Heart left ventricle (tissue), 16 donors: ENCODE results near the gene HSPA1L. TPM values are rescaled to one million over a fixed set of nuclear protein-coding genes. Genes with fewer than 3 reads are reported as not detected.

ENCODE experiments used
- ATAC-seq, 4 donors: fragments of 200-7000 bp; cut with Tn5 transposase; one replicate each; pipeline ENCODE4 v1.9.1; 2020 to 2022; ENCODE audit warnings: moderate library complexity in 4 of 4, mild to moderate bottlenecking in 3 of 4, moderate number of reproducible peaks in 1 of 4
- DNase-seq, 5 donors: peaks; one replicate each; pipeline ENCODE4 v3.0.0-alpha.2; 2020
- H3K27ac ChIP-seq, 12 donors: fragments of 200-600 bp; sonication (generic) in 4 of 12; one replicate each; pipeline versions ENCODE4 v1.5.0 to v1.8.0; 2016 to 2022; ENCODE audit warnings: mild to moderate bottlenecking in 2 of 12
- H3K27me3 ChIP-seq, 9 donors: fragments of 200-600 bp; sonication (generic) in 2 of 9; one replicate each; pipeline versions ENCODE4 v1.5.1 to v1.8.0; 2016 to 2022; ENCODE audit warnings: mild to moderate bottlenecking in 3 of 9
- H3K36me3 ChIP-seq, 9 donors: fragments of 200-600 bp; sonication (generic) in 2 of 9; one replicate each; pipeline versions ENCODE4 v1.5.0 to v1.8.0; 2018 to 2022; ENCODE audit warnings: mild to moderate bottlenecking in 2 of 9
- H3K4me1 ChIP-seq, 12 donors: fragments of 200-600 bp; sonication (generic) in 4 of 12; one replicate each; pipeline versions ENCODE4 v1.5.0 to v1.8.0; 2016 to 2022; ENCODE audit warnings: mild to moderate bottlenecking in 3 of 12
- H3K4me3 ChIP-seq, 12 donors: fragments of 200-600 bp; sonication (generic) in 4 of 12; one replicate each; pipeline versions ENCODE4 v1.5.0 to v1.8.0; 2017 to 2022; ENCODE audit warnings: mild to moderate bottlenecking in 9 of 12, moderate library complexity in 4 of 12
- H3K9me3 ChIP-seq, 12 donors: fragments of 200-600 bp; sonication (generic) in 4 of 12; one replicate each; pipeline versions ENCODE4 v1.5.0 to v1.8.0; 2016 to 2022; ENCODE audit warnings: mild to moderate bottlenecking in 1 of 12
- CTCF ChIP-seq, 12 donors: fragments of 200-600 bp; sonication (generic) in 4 of 12; IDR thresholded peaks; one replicate each; pipeline versions ENCODE4 v1.5.0 to v1.8.0; 2018 to 2022; ENCODE audit warnings: antibody characterized with exemption in 12 of 12, mild to moderate bottlenecking in 5 of 12
- POLR2A ChIP-seq, 2 donors: fragments of 450-650 bp; IDR thresholded peaks; one replicate each; pipeline ENCODE4 v1.6.1; 2017; ENCODE audit warnings: antibody characterized with exemption in 2 of 2, mild to moderate bottlenecking in 2 of 2, moderate library complexity in 2 of 2
- WGBS, 4 donors: extraction: QIAGEN DNeasy Blood & Tissue Kit in 2 of 4; methylation state at CpG; one replicate each; pipeline versions ENCODE4 v1.1.5 to v1.1.7; 2013 to 2018; 5-methylcytosine and 5-hydroxymethylcytosine counted together
- intact Hi-C, 10 donors: fragments of 100-400 bp; cut with DNase I; formaldehyde crosslinking; loops; one replicate each; pipeline versions ENCODE4 v1.11.1 to v1.14.2; 2022
- polyA plus RNA-seq, 2 donors: library from polyadenylated mRNA; stranded (reverse); fragments of 200-250 nt; gene quantifications; one replicate each; pipeline ENCODE4 v1.2.3, GENCODE V29; 2013
- total RNA-seq, 9 donors: library from RNA; depleted of rRNA in 2 of 9; stranded (reverse); fragments of >200 nt in 2 of 9; fragmentation: NEBNext Ultra II Directional in 3 of 9; extraction: Animal tissue kit (Norgen Biotek cat#: 25700) in 3 of 9; gene quantifications; one replicate each; pipeline versions ENCODE4 v1.1.0 to v1.2.4, GENCODE V29; 2016 to 2023
- donor health status: ischemic (EF 13 %, LVEDD 7.1; RV severe dilation, severe dysfunction).
- donor health status: healthy with polysubstance abuse.
- donor health status: DM: no; HTN: yes; CAD: no.
- donor health status: DM: no; HTN: no; CAD: no.
- donor health status: ischemic (EF 25% LVEDD 6.9; RV normal size, moderate dysfunction).
- donor health status: ischemic (EF 25% LVEDD 5.7; RV mildly dilated, moderate dysfunction).
- donor health status: healthy.
- donor health status: DM: yes; HTN: yes; CAD: no.
- donor health status: ischemic (EF 35%, LVEDD 5.7; RV mildly dilated, moderate dysfunction).
- donor health status: nonischemic (EF 11% LVEDD 7.7; RV severe dilation, severe dysfunction).
- donor health status: DM: yes; HTN: yes; CAD: no.
- donor health status: PGD.
- donor health status: ischemic (EF 29% LVEDD 5.4; RV normal size, mild dysfunction).
- donor health status: nonischemic (EF 23%, LVEDD 6.1; RV moderate dilation, normal function).

The HSPA1L gene
- total and polyA plus RNA-seq, 11 donors, result 0.95 to 3.6 (median 1.8) TPM

- WGBS, 4 donors, result 31 to 65% (median 46%) methylated on average over 5 of the region's 5 CpGs
Measured at GRCh38 chr6:31797588-31797987, 17.5 kb downstream of the HSPA1L start.

GRCh38 chr6:31796993-31797385 is 18.1 kb downstream of the HSPA1L start:
- DNase-seq, result no peak
- ATAC-seq, result no peak
- intact Hi-C loops, result loop anchor here in 1 of 10 donors (10.0 kb wide), 1 partner anchor 62 kb away; the partner anchor contains the start of gene CLIC1
- Histone ChIP-seq H3K27me3 (no peaks in the 10 kb centered on the region), H3K9me3 (no peaks in the 10 kb centered on the region), H3K4me1 (peaks cover 0 to 31% (median 18%) of the 10 kb centered on the region in 12 donors), H3K27ac (peak overlapping the region in 4 of 12 donors; percentile 0 to 98 (median 92)), H3K4me3 (no peak overlapping the region), H3K36me3 (peaks cover 0 to 39% (median 21%) of the 10 kb centered on the region in 9 donors)
- WGBS, 4 donors, result 79 to 98% (median 84%) methylated on average over 2 of the region's 2 CpGs
- TF ChIP-seq POLR2A (IDR thresholded peaks at IDR 0.05) (no peak), CTCF (IDR thresholded peaks at IDR 0.05) (no peak)

More at GRCh38 chr6:31797588-31797987, 17.5 kb downstream of the HSPA1L start:
- TF ChIP-seq POLR2A (IDR thresholded peaks at IDR 0.05), result no peak
- Histone ChIP-seq H3K4me1 (peaks cover 0 to 31% (median 18%) of the 10 kb centered on the region in 12 donors), H3K36me3 (peaks cover 0 to 39% (median 21%) of the 10 kb centered on the region in 9 donors), H3K9me3 (no peaks in the 10 kb centered on the region), H3K27ac (peak overlapping the region in 3 of 12 donors; percentile 0 to 98 (median 0)), H3K4me3 (no peak overlapping the region), H3K27me3 (no peaks in the 10 kb centered on the region)
- intact Hi-C loops, result loop anchor here in 1 of 10 donors (10.0 kb wide), 1 partner anchor 63 kb away; the partner anchor contains the start of gene CLIC1
- ATAC-seq (no peak), DNase-seq (no peak)

- peaks cover 0 to 39% (median 22%) of the 10 kb centered on the region in 9 donors for H3K36me3 ChIP-seq
- H3K4me1 ChIP-seq, result peaks cover 0 to 39% (median 18%) of the 10 kb centered on the region in 12 donors
- peak; percentile 81 to 97 (median 96) for ATAC-seq
- peak; percentile 92 to 98 (median 95) for DNase-seq
- no peaks in the 10 kb centered on the region for H3K27me3 ChIP-seq
- intact Hi-C loops, result loop anchor here in 4 of 10 donors (2.0 to 10.0 kb wide), 3 partner anchors 31 to 61 kb away; partner anchors contain the start of genes CLIC1 (in 1 of the 4) and HSPA1B (in 1 of the 4)
- H3K4me3 ChIP-seq, result peak within 1 kb of the TSS; percentile 67 to 98 (median 84)
- peak in 1 of 2 donors; percentile 59 for TF ChIP-seq POLR2A (IDR thresholded peaks at IDR 0.05)
- TF ChIP-seq CTCF (IDR thresholded peaks at IDR 0.05), result peak; percentile 71 to 98 (median 85)
- no peaks in the 10 kb centered on the region for H3K9me3 ChIP-seq
- WGBS, 4 donors, result 1 to 4% (median 1%) methylated on average over 13 to 75 of the region's 75 CpGs
- H3K27ac ChIP-seq, result peak within 1 kb of the TSS; percentile 87 to 99 (median 96)
Measured at GRCh38 chr6:31795616-31796298, 19.3 kb downstream of the HSPA1L start, which contains the start of gene VARS1. Gene VARS1, minus strand, starts transcription at chr6:31795752. Its CDS starts 535 bp downstream, at chr6:31795217.

- intact Hi-C loops, result loop anchor here in 5 of 10 donors (2.0 to 10.0 kb wide), 4 partner anchors 32 to 60 kb away; partner anchors contain the start of genes CLIC1 (in 1 of the 5) and HSPA1B (in 1 of the 5)
- H3K36me3 ChIP-seq, result peaks cover 0 to 46% (median 24%) of the 10 kb centered on the region in 9 donors
Measured at GRCh38 chr6:31794866-31795615, 20.0 kb downstream of the HSPA1L start.

More at GRCh38 chr6:31794866-31795615, 20.0 kb downstream of the HSPA1L start:
- DNase-seq (peak in 1 of 5 donors; percentile 51), ATAC-seq (peak in 3 of 4 donors; percentile 8 to 42 (median 32))
- Histone ChIP-seq H3K4me1 (peaks cover 0 to 41% (median 18%) of the 10 kb centered on the region in 12 donors), H3K27me3 (no peaks in the 10 kb centered on the region), H3K4me3 (peak overlapping the region; percentile 67 to 98 (median 84)), H3K27ac (peak overlapping the region; percentile 87 to 99 (median 96)), H3K9me3 (no peaks in the 10 kb centered on the region)
- 1 to 5% (median 3%) methylated on average over 35 to 44 of the region's 44 CpGs for WGBS, 4 donors
- no peak for TF ChIP-seq CTCF (IDR thresholded peaks at IDR 0.05)
- no peak for TF ChIP-seq POLR2A (IDR thresholded peaks at IDR 0.05)
